Subcutaneous adipose tissue (tissue), 4 donors: ENCODE data around the gene PDE4D. TPM values are rescaled to one million over a fixed set of nuclear protein-coding genes. Genes with fewer than 3 reads are reported as not detected.

Experiments
- CTCF ChIP-seq: fragments of 450-650 bp; IDR thresholded peaks from one replicate; pipeline ENCODE4 v1.5.1; 2016; ENCODE audit warnings: low read depth, mild to moderate bottlenecking, control low read depth, antibody characterized with exemption, moderate library complexity
- total RNA-seq, 4 donors: library from RNA; depleted of rRNA; stranded (reverse); fragments of >200 nt; gene quantifications; one replicate each; pipeline ENCODE4 v1.1.0, GENCODE V29; 2016

Gene PDE4D
- total RNA-seq, 4 donors from 2014 or later: 15.0 to 24.0 (median 18.5) TPM

GRCh38 chr5:59521476-59521875 is 372.1 kb downstream of the PDE4D start:
- no peak for TF ChIP-seq CTCF

GRCh38 chr5:59519338-59519737 is 374.2 kb downstream of the PDE4D start:
- TF ChIP-seq CTCF: no peak

- TF ChIP-seq CTCF: no peak
Observed at GRCh38 chr5:59517926-59518585, 375.5 kb downstream of the PDE4D start.

GRCh38 chr5:59516161-59516560 is 377.4 kb downstream of the PDE4D start:
- no peak for TF ChIP-seq CTCF

GRCh38 chr5:59506285-59506877 is 387.1 kb downstream of the PDE4D start:
- TF ChIP-seq CTCF: no peak

- TF ChIP-seq CTCF: no peak
Observed at GRCh38 chr5:59504043-59504442, 389.5 kb downstream of the PDE4D start.

- TF ChIP-seq CTCF: no peak
Observed at GRCh38 chr5:59503220-59503619, 390.3 kb downstream of the PDE4D start.
